ENCODE measurements around the gene ANXA2R.

DNA sequence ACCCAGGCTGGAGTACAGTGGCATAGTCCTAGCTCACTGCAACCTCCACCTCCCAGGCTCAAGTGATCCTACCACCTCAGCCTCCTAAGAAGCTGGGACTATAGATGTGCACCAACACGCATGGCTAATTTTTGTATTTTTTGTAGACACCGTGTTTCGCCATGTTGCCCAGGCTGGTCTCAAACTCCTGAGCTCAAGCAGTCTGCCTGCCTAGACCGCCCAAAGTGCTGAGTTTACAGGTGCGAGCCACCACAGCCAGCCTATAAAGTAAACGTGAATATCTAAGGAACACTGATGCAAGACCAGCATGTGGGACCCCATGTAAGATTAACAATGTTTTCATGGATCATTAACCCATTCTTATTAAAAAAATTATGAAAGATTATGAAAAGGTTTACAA lies 15.9 kb downstream of the ANXA2R start:
- TF ChIP-seq, protein P1, sequence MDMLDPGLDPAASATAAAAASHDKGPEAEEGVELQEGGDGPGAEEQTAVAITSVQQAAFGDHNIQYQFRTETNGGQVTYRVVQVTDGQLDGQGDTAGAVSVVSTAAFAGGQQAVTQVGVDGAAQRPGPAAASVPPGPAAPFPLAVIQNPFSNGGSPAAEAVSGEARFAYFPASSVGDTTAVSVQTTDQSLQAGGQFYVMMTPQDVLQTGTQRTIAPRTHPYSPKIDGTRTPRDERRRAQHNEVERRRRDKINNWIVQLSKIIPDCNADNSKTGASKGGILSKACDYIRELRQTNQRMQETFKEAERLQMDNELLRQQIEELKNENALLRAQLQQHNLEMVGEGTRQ (IDR thresholded peaks at IDR 0.05): no peak
- TF ChIP-seq TFCP2L1 (CRISPR knock-in tag; IDR thresholded peaks at IDR 0.05) (no peak), POLR2A (IDR thresholded peaks at IDR 0.05; ENCODE audit: low read length) (no peak), EP300 (IDR thresholded peaks at IDR 0.05) (no peak), NR3C1 (IDR thresholded peaks at IDR 0.05) (no peak), RNF2 (IDR thresholded peaks at IDR 0.05; ENCODE audit: borderline replicate concordance, low read depth) (no peak), CHD4 (IDR thresholded peaks at IDR 0.05; ENCODE audit: borderline replicate concordance) (no peak), SREBF2 (IDR thresholded peaks at IDR 0.05) (no peak), SMC3 (IDR thresholded peaks at IDR 0.05) (no peak), HOXA7 (CRISPR knock-in tag; IDR thresholded peaks at IDR 0.05) (no peak)
- TF ChIP-seq, protein P2, sequence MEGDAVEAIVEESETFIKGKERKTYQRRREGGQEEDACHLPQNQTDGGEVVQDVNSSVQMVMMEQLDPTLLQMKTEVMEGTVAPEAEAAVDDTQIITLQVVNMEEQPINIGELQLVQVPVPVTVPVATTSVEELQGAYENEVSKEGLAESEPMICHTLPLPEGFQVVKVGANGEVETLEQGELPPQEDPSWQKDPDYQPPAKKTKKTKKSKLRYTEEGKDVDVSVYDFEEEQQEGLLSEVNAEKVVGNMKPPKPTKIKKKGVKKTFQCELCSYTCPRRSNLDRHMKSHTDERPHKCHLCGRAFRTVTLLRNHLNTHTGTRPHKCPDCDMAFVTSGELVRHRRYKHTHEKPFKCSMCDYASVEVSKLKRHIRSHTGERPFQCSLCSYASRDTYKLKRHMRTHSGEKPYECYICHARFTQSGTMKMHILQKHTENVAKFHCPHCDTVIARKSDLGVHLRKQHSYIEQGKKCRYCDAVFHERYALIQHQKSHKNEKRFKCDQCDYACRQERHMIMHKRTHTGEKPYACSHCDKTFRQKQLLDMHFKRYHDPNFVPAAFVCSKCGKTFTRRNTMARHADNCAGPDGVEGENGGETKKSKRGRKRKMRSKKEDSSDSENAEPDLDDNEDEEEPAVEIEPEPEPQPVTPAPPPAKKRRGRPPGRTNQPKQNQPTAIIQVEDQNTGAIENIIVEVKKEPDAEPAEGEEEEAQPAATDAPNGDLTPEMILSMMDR (IDR thresholded peaks at IDR 0.05): no peak
- TF ChIP-seq, protein P3, sequence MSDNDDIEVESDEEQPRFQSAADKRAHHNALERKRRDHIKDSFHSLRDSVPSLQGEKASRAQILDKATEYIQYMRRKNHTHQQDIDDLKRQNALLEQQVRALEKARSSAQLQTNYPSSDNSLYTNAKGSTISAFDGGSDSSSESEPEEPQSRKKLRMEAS (IDR thresholded peaks at IDR 0.05): no peak
- TF ChIP-seq, protein P4, sequence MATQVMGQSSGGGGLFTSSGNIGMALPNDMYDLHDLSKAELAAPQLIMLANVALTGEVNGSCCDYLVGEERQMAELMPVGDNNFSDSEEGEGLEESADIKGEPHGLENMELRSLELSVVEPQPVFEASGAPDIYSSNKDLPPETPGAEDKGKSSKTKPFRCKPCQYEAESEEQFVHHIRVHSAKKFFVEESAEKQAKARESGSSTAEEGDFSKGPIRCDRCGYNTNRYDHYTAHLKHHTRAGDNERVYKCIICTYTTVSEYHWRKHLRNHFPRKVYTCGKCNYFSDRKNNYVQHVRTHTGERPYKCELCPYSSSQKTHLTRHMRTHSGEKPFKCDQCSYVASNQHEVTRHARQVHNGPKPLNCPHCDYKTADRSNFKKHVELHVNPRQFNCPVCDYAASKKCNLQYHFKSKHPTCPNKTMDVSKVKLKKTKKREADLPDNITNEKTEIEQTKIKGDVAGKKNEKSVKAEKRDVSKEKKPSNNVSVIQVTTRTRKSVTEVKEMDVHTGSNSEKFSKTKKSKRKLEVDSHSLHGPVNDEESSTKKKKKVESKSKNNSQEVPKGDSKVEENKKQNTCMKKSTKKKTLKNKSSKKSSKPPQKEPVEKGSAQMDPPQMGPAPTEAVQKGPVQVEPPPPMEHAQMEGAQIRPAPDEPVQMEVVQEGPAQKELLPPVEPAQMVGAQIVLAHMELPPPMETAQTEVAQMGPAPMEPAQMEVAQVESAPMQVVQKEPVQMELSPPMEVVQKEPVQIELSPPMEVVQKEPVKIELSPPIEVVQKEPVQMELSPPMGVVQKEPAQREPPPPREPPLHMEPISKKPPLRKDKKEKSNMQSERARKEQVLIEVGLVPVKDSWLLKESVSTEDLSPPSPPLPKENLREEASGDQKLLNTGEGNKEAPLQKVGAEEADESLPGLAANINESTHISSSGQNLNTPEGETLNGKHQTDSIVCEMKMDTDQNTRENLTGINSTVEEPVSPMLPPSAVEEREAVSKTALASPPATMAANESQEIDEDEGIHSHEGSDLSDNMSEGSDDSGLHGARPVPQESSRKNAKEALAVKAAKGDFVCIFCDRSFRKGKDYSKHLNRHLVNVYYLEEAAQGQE (IDR thresholded peaks at IDR 0.05): no peak
